ENCODE results near the gene AGMO.
"Not testable (repeated sequence)": the region's sequence is repeated elsewhere in the genome, so short reads cannot be mapped to it uniquely, and the experiment has no call there.

The AGMO gene

DNA sequence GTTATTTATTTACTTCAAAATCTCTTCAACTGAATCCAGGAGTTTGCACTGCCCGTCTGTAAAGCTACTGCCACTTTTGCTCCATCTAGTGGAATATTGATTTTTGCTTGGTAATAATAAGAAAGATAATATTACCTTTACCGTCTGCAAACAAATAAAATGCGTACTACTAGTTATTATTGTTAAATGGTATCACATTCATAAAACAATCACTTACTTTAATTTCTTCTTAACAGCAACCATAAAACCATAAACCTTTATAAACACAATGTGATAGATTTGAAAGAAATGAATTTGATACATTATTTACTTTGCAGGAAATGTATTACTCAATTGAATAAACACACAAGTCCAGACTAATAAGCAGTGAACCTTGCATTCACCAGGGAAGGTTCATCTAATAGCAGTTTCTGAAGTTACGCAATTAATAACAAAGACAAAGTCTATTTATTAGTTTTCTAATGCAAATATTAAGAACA is 6.4 kb downstream of the AGMO start:
- no peak overlapping the region for H2BK5ac ChIP-seq (ENCODE audit: low read length)
- H2AFZ ChIP-seq (ENCODE audit: low read length) = no peak overlapping the region
- peaks cover 0 to 4% of the 10 kb centered on the region in 2 donors for H3K4me1 ChIP-seq (ENCODE audit: control insufficient read depth in 2 of 2, insufficient read depth in 1 of 2, low read depth in 1 of 2, low read length in 2 of 2)
- peaks cover 0 to 2% of the 10 kb centered on the region in 2 donors for H3K9me3 ChIP-seq (replicated peaks in 1 of 2; ENCODE audit: control insufficient read depth in 2 of 2, insufficient read depth in 1 of 2, low read depth in 1 of 2, low read length in 2 of 2)
- H3K79me1 ChIP-seq (ENCODE audit: low read depth, low read length) = no peaks in the 10 kb centered on the region
- no peaks in the 10 kb centered on the region for H3K36me3 ChIP-seq (replicated peaks in 1 of 2; ENCODE audit: control insufficient read depth in 2 of 2, insufficient read depth in 2 of 2, low read length in 2 of 2)
- H3K18ac ChIP-seq (ENCODE audit: low read length) = no peak overlapping the region
- no peak overlapping the region for H3K9ac ChIP-seq (ENCODE audit: low read depth, low read length, poor library complexity)
- no peak overlapping the region for H3K4me2 ChIP-seq (ENCODE audit: insufficient read depth, low read length, poor library complexity, severe bottlenecking)
- no peak overlapping the region for H2BK12ac ChIP-seq (ENCODE audit: low read length)
- WGBS, 2 donors (ENCODE audit: extremely low coverage in 2 of 2, insufficient read length in 2 of 2, insufficient replicate concordance in 1 of 2) = no CpG with 5 or more reads among the region's 4 CpGs
- H4K8ac ChIP-seq (ENCODE audit: low read depth, low read length) = no peak overlapping the region
- H3K27ac ChIP-seq (replicated peaks; ENCODE audit: low read length) = no peak overlapping the region
- no peak overlapping the region for H3K4me3 ChIP-seq (ENCODE audit: low read length in 2 of 2)
- no peak overlapping the region for H3K4ac ChIP-seq (ENCODE audit: low read length)
- DNase-seq (ENCODE audit: low spot score) = no peak
- H2AK5ac ChIP-seq (ENCODE audit: low read depth, low read length) = no peak overlapping the region
- no peak overlapping the region for H4K91ac ChIP-seq (ENCODE audit: low read depth, low read length, poor library complexity)
- no peak overlapping the region for H3K23ac ChIP-seq (ENCODE audit: low read depth, low read length, poor library complexity)
- H2BK120ac ChIP-seq (ENCODE audit: low read depth, low read length) = no peak overlapping the region
- H3K27me3 ChIP-seq (ENCODE audit: control insufficient read depth in 3 of 3, insufficient read depth in 3 of 3, low read depth in 1 of 3, low read length in 3 of 3) = no peaks in the 10 kb centered on the region
- no peak overlapping the region for H3K14ac ChIP-seq (ENCODE audit: low read length)
- no peak overlapping the region for H2BK15ac ChIP-seq (ENCODE audit: low read length)

GRCh38 chr7:15554744-15555143 is 7.1 kb downstream of the AGMO start:
- Histone ChIP-seq H3K9ac (ENCODE audit: low read depth, low read length, poor library complexity) (no peak overlapping the region), H2BK12ac (ENCODE audit: low read length) (no peak overlapping the region), H3K27ac (replicated peaks; ENCODE audit: low read length) (no peak overlapping the region), H4K8ac (ENCODE audit: low read depth, low read length) (no peak overlapping the region), H3K79me1 (ENCODE audit: low read depth, low read length) (no peaks in the 10 kb centered on the region), H2AK5ac (ENCODE audit: low read depth, low read length) (no peak overlapping the region), H3K9me3 (replicated peaks in 1 of 2; ENCODE audit: control insufficient read depth in 2 of 2, insufficient read depth in 1 of 2, low read depth in 1 of 2, low read length in 2 of 2) (no peaks in the 10 kb centered on the region), H2BK120ac (ENCODE audit: low read depth, low read length) (no peak overlapping the region), H3K23ac (ENCODE audit: low read depth, low read length, poor library complexity) (no peak overlapping the region), H3K4me1 (ENCODE audit: control insufficient read depth in 2 of 2, insufficient read depth in 1 of 2, low read depth in 1 of 2, low read length in 2 of 2) (peaks cover 0 to 4% of the 10 kb centered on the region in 2 donors), H3K4me3 (ENCODE audit: low read length in 2 of 2) (no peak overlapping the region), H3K4ac (ENCODE audit: low read length) (no peak overlapping the region), H2AFZ (ENCODE audit: low read length) (no peak overlapping the region), H2BK5ac (ENCODE audit: low read length) (no peak overlapping the region), H3K18ac (ENCODE audit: low read length) (no peak overlapping the region), H3K4me2 (ENCODE audit: insufficient read depth, low read length, poor library complexity, severe bottlenecking) (no peak overlapping the region), H4K91ac (ENCODE audit: low read depth, low read length, poor library complexity) (no peak overlapping the region), H3K27me3 (ENCODE audit: control insufficient read depth in 3 of 3, insufficient read depth in 3 of 3, low read depth in 1 of 3, low read length in 3 of 3) (no peaks in the 10 kb centered on the region), H3K14ac (ENCODE audit: low read length) (no peak overlapping the region), H3K36me3 (replicated peaks in 1 of 2; ENCODE audit: control insufficient read depth in 2 of 2, insufficient read depth in 2 of 2, low read length in 2 of 2) (no peaks in the 10 kb centered on the region), H2BK15ac (ENCODE audit: low read length) (no peak overlapping the region)
- DNase-seq (ENCODE audit: low spot score) = no peak
- WGBS, 2 donors (ENCODE audit: extremely low coverage in 2 of 2, insufficient read length in 2 of 2, insufficient replicate concordance in 1 of 2) = no CpG with 5 or more reads among the region's 3 CpGs

- Histone ChIP-seq H3K23ac (ENCODE audit: low read depth, low read length, poor library complexity) (no peak overlapping the region), H3K4ac (ENCODE audit: low read length) (no peak overlapping the region), H3K9ac (ENCODE audit: low read depth, low read length, poor library complexity) (no peak overlapping the region), H3K4me1 (ENCODE audit: control insufficient read depth in 2 of 2, insufficient read depth in 1 of 2, low read depth in 1 of 2, low read length in 2 of 2) (peaks cover 0 to under 1% of the 10 kb centered on the region in 2 donors), H4K8ac (ENCODE audit: low read depth, low read length) (no peak overlapping the region), H2BK120ac (ENCODE audit: low read depth, low read length) (no peak overlapping the region), H3K18ac (ENCODE audit: low read length) (no peak overlapping the region), H2BK12ac (ENCODE audit: low read length) (no peak overlapping the region), H2AFZ (ENCODE audit: low read length) (peak overlapping the region; percentile 1), H3K4me2 (ENCODE audit: insufficient read depth, low read length, poor library complexity, severe bottlenecking) (no peak overlapping the region), H2BK5ac (ENCODE audit: low read length) (no peak overlapping the region), H3K9me3 (replicated peaks in 1 of 2; ENCODE audit: control insufficient read depth in 2 of 2, insufficient read depth in 1 of 2, low read depth in 1 of 2, low read length in 2 of 2) (no peaks in the 10 kb centered on the region), H3K27me3 (ENCODE audit: control insufficient read depth in 3 of 3, insufficient read depth in 3 of 3, low read depth in 1 of 3, low read length in 3 of 3) (no peaks in the 10 kb centered on the region), H4K91ac (ENCODE audit: low read depth, low read length, poor library complexity) (no peak overlapping the region), H3K4me3 (ENCODE audit: low read length in 2 of 2) (no peak overlapping the region), H3K36me3 (replicated peaks in 1 of 2; ENCODE audit: control insufficient read depth in 2 of 2, insufficient read depth in 2 of 2, low read length in 2 of 2) (no peaks in the 10 kb centered on the region), H3K27ac (replicated peaks; ENCODE audit: low read length) (no peak overlapping the region), H3K79me1 (ENCODE audit: low read depth, low read length) (no peaks in the 10 kb centered on the region), H2AK5ac (ENCODE audit: low read depth, low read length) (no peak overlapping the region), H2BK15ac (ENCODE audit: low read length) (no peak overlapping the region), H3K14ac (ENCODE audit: low read length) (no peak overlapping the region)
- no peak for DNase-seq (ENCODE audit: low spot score)
- WGBS, 2 donors (ENCODE audit: extremely low coverage in 2 of 2, insufficient read length in 2 of 2, insufficient replicate concordance in 1 of 2) = no CpG with 5 or more reads among the region's 1 CpG
These were observed 7.7 kb downstream of the AGMO start for GRCh38 chr7:15554081-15554480.

DNA sequence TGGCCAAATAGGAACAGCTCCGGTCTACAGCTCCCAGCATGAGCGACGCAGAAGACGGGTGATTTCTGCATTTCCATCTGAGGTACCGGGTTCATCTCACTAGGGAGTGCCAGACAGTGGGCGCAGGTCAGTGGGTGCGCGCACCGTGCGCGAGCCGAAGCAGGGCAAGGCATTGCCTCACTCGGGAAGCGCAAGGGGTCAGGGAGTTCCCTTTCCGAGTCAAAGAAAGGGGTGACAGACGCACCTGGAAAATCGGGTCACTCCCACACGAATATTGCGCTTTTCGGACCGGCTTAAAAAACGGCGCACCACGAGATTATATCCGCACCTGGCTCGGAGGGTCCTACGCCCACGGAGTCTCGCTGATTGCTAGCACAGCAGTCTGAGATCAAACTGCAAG is 14.5 kb downstream of the AGMO start:
- H3K79me1 ChIP-seq (ENCODE audit: low read depth, low read length); H2BK120ac ChIP-seq (ENCODE audit: low read depth, low read length); H3K27ac ChIP-seq (replicated peaks; ENCODE audit: low read length); DNase-seq (ENCODE audit: low spot score); H3K9ac ChIP-seq (ENCODE audit: low read depth, low read length, poor library complexity); H2AK5ac ChIP-seq (ENCODE audit: low read depth, low read length); H2BK5ac ChIP-seq (ENCODE audit: low read length); H3K4me3 ChIP-seq (ENCODE audit: low read length in 2 of 2); H4K91ac ChIP-seq (ENCODE audit: low read depth, low read length, poor library complexity); H3K9me3 ChIP-seq (replicated peaks in 1 of 2; ENCODE audit: control insufficient read depth in 2 of 2, insufficient read depth in 1 of 2, low read depth in 1 of 2, low read length in 2 of 2); H2AFZ ChIP-seq (ENCODE audit: low read length); H4K8ac ChIP-seq (ENCODE audit: low read depth, low read length); H3K18ac ChIP-seq (ENCODE audit: low read length); H2BK15ac ChIP-seq (ENCODE audit: low read length); H2BK12ac ChIP-seq (ENCODE audit: low read length); H3K4me2 ChIP-seq (ENCODE audit: insufficient read depth, low read length, poor library complexity, severe bottlenecking); H3K27me3 ChIP-seq (ENCODE audit: control insufficient read depth in 3 of 3, insufficient read depth in 3 of 3, low read depth in 1 of 3, low read length in 3 of 3); H3K4me1 ChIP-seq (ENCODE audit: control insufficient read depth in 2 of 2, insufficient read depth in 1 of 2, low read depth in 1 of 2, low read length in 2 of 2); H3K36me3 ChIP-seq (replicated peaks in 1 of 2; ENCODE audit: control insufficient read depth in 2 of 2, insufficient read depth in 2 of 2, low read length in 2 of 2); H3K23ac ChIP-seq (ENCODE audit: low read depth, low read length, poor library complexity); H3K14ac ChIP-seq (ENCODE audit: low read length); H3K4ac ChIP-seq (ENCODE audit: low read length): not testable (repeated sequence)
- no CpG with 5 or more reads among the region's 29 CpGs for WGBS, 2 donors (ENCODE audit: extremely low coverage in 2 of 2, insufficient read length in 2 of 2, insufficient replicate concordance in 1 of 2)
